H1 (cell line): Measurements from ENCODE around the gene EAPP. TPM values are rescaled to one million over a fixed set of nuclear protein-coding genes. Genes with fewer than 3 reads are reported as not detected.

Source experiments
- CTCF ChIA-PET: fragments of 300-600 bp; sonication (Branson Sonifier 250); formaldehyde crosslinking; loops from one replicate; lab custom pipeline; 2021; ENCODE audit not compliant: partially characterized antibody; lab: Charles Lee
- POLR2A ChIA-PET: fragments of 300-600 bp; sonication (Branson Sonifier 250); formaldehyde crosslinking; loops from one replicate; lab custom pipeline; 2021; ENCODE audit warnings: inconsistent platforms; ENCODE audit not compliant: partially characterized antibody; lab: Charles Lee
- DNase-seq, 2 experiments: peaks; one replicate each; pipeline versions ENCODE4 v3.0.0 to v3.0.0-alpha.2; 2010 to 2022; ENCODE audit warnings: low spot score in 2 of 2, low read depth in 1 of 2, mixed read lengths in 1 of 2
- FAIRE-seq: peaks from 2 replicates; lab custom pipeline; 2011; peaks lifted over from hg19 to GRCh38; lab: Jason Lieb, UNC
- H2AFZ ChIP-seq: 2 replicates; pipeline ENCODE4 v1.8.1; 2012; ENCODE audit warnings: low read length, inconsistent platforms
- H2AK5ac ChIP-seq: 2 replicates; pipeline ENCODE4 v1.6.1; 2013; ENCODE audit warnings: low read depth, low read length
- H2BK120ac ChIP-seq: replicated peaks from 2 replicates; pipeline ENCODE3; 2013; ENCODE audit warnings: low read depth, low read length, inconsistent platforms
- H2BK12ac ChIP-seq: 2 replicates; pipeline ENCODE4 v1.6.1; 2013; ENCODE audit warnings: low read depth, low read length
- H2BK15ac ChIP-seq: 2 replicates; pipeline ENCODE4 v1.6.1; 2013; ENCODE audit warnings: low read length
- H2BK20ac ChIP-seq: 2 replicates; pipeline ENCODE4 v1.6.1; 2013; ENCODE audit warnings: low read length
- H2BK5ac ChIP-seq: 2 replicates; pipeline ENCODE4 v1.6.1; 2013; ENCODE audit warnings: low read depth, low read length
- H3K14ac ChIP-seq: 2 replicates; pipeline ENCODE4 v1.6.1; 2013; ENCODE audit warnings: inconsistent platforms; ENCODE audit not compliant: insufficient read length
- H3K18ac ChIP-seq: 2 replicates; pipeline ENCODE4 v1.6.1; 2013; ENCODE audit warnings: low read length; ENCODE audit errors: extremely low read depth
- H3K23ac ChIP-seq: 2 replicates; pipeline ENCODE4 v1.6.1; 2013; ENCODE audit warnings: inconsistent platforms; ENCODE audit not compliant: insufficient read length
- H3K23me2 ChIP-seq: 2 replicates; pipeline ENCODE4 v1.6.1; 2013; ENCODE audit warnings: low read depth, low read length
- H3K27ac ChIP-seq: 2 replicates; pipeline ENCODE4 v1.6.1; 2011; ENCODE audit warnings: low read depth, low read length, inconsistent platforms
- H3K27me3 ChIP-seq, 4 experiments: replicated peaks in 1 of 4; 1 replicate in 1 of 4; 2 replicates in 3 of 4; pipeline versions ENCODE4 v1.6.1 to v1.8.1; 2011 to 2013; ENCODE audit warnings: low read length in 3 of 4, mild to moderate bottlenecking in 3 of 4, inconsistent platforms in 2 of 4, mixed read lengths in 2 of 4, moderate library complexity in 1 of 4; ENCODE audit not compliant: control insufficient read depth in 3 of 4, insufficient read depth in 3 of 4; ENCODE audit errors: extremely low read depth in 1 of 4
- H3K36me3 ChIP-seq, 4 experiments: 2 replicates each; pipeline versions ENCODE4 v1.6.1 to v1.8.1; 2011 to 2013; ENCODE audit warnings: mild to moderate bottlenecking in 4 of 4, low read length in 3 of 4, moderate library complexity in 2 of 4, control low read depth in 1 of 4, inconsistent platforms in 1 of 4; ENCODE audit not compliant: insufficient read depth in 4 of 4, control insufficient read depth in 2 of 4
- H3K4ac ChIP-seq: replicated peaks from 2 replicates; pipeline ENCODE3; 2013; ENCODE audit warnings: low read length, low read depth, mixed read lengths, inconsistent platforms; ENCODE audit not compliant: insufficient read length
- H3K4me1 ChIP-seq, 4 experiments: replicated peaks in 1 of 4; 1 replicate in 1 of 4; 2 replicates in 3 of 4; pipeline versions ENCODE4 v1.6.1 to v1.8.1; 2011 to 2013; ENCODE audit warnings: low read length in 3 of 4, inconsistent platforms in 2 of 4, mixed read lengths in 1 of 4; ENCODE audit not compliant: insufficient read depth in 4 of 4, control insufficient read depth in 3 of 4
- H3K4me2 ChIP-seq, 2 experiments: 2 replicates each; pipeline versions ENCODE4 v1.6.1 to v1.8.1; 2011 to 2013; ENCODE audit warnings: low read depth in 2 of 2, low read length in 2 of 2, control low read depth in 1 of 2, inconsistent platforms in 1 of 2, mild to moderate bottlenecking in 1 of 2; ENCODE audit not compliant: insufficient read depth in 1 of 2
- H3K4me3 ChIP-seq, 4 experiments: fragments of 200-600, 300-600 bp in 1 of 4; sonication (generic), shearing (Covaris generic), sonication (Bioruptor Twin) in 1 of 4; 2 replicates each; pipeline versions ENCODE4 v1.5.1 to v1.8.1; 2011 to 2016; ENCODE audit warnings: low read length in 4 of 4, low read depth in 3 of 4, control low read depth in 2 of 4, inconsistent platforms in 2 of 4, mild to moderate bottlenecking in 2 of 4, mixed read lengths in 1 of 4, moderate library complexity in 1 of 4; ENCODE audit not compliant: insufficient read depth in 2 of 4; ENCODE audit errors: extremely low read depth in 1 of 4
- H3K56ac ChIP-seq: replicated peaks from 2 replicates; pipeline ENCODE3; 2013; ENCODE audit warnings: low read depth, mild to moderate bottlenecking, mixed read lengths, low read length, inconsistent platforms; ENCODE audit not compliant: insufficient read length
- H3K79me1 ChIP-seq: 2 replicates; pipeline ENCODE4 v1.6.1; 2013; ENCODE audit warnings: low read depth, low read length, control low read depth
- H3K79me2 ChIP-seq, 2 experiments: 2 replicates each; pipeline versions ENCODE4 v1.6.1 to v1.8.1; 2012 to 2013; ENCODE audit warnings: low read length in 2 of 2, mild to moderate bottlenecking in 2 of 2, inconsistent platforms in 1 of 2; ENCODE audit not compliant: insufficient read depth in 2 of 2, control insufficient read depth in 1 of 2
- H3K9ac ChIP-seq, 4 experiments: replicated peaks in 1 of 4; 1 replicate in 1 of 4; 2 replicates in 3 of 4; pipeline versions ENCODE4 v1.6.1 to v1.8.1; 2011 to 2013; ENCODE audit warnings: low read depth in 3 of 4, low read length in 3 of 4, control low read depth in 2 of 4, mild to moderate bottlenecking in 2 of 4, moderate library complexity in 2 of 4, inconsistent platforms in 1 of 4; ENCODE audit errors: extremely low read depth in 1 of 4
- H3K9me3 ChIP-seq, 2 experiments: 2 replicates each; pipeline versions ENCODE4 v1.6.1 to v1.8.1; 2012 to 2013; ENCODE audit warnings: mild to moderate bottlenecking in 2 of 2, moderate library complexity in 2 of 2, control low read depth in 1 of 2, inconsistent platforms in 1 of 2, low read depth in 1 of 2, low read length in 1 of 2, mixed read lengths in 1 of 2; ENCODE audit not compliant: insufficient read depth in 2 of 2
- H4K20me1 ChIP-seq, 2 experiments: replicated peaks in 1 of 2; 2 replicates each; pipeline versions ENCODE3 to v1.8.1; 2011 to 2013; ENCODE audit warnings: inconsistent platforms in 2 of 2, low read length in 2 of 2, mild to moderate bottlenecking in 1 of 2; ENCODE audit not compliant: insufficient read depth in 2 of 2, control insufficient read depth in 1 of 2
- H4K5ac ChIP-seq: 2 replicates; pipeline ENCODE4 v1.6.1; 2013; ENCODE audit warnings: low read length, low read depth, mixed read lengths, inconsistent platforms; ENCODE audit not compliant: insufficient read length
- H4K8ac ChIP-seq: 2 replicates; pipeline ENCODE4 v1.8.0; 2013; ENCODE audit warnings: mild to moderate bottlenecking, moderate library complexity, low read length, inconsistent platforms; ENCODE audit not compliant: insufficient read depth; ENCODE audit errors: extremely low read depth
- H4K91ac ChIP-seq: replicated peaks from 2 replicates; pipeline ENCODE3; 2013; ENCODE audit warnings: low read length, mixed read lengths, inconsistent platforms; ENCODE audit not compliant: insufficient read length
- RFX5 ChIP-seq: IDR thresholded peaks from 2 replicates; pipeline ENCODE4 v1.6.1; 2011; ENCODE audit warnings: low read depth, low read length, improper control_type of control experiment, borderline replicate concordance
- TAF1 ChIP-seq: IDR thresholded peaks from 2 replicates; pipeline ENCODE4 v1.6.1; 2011; ENCODE audit warnings: mild to moderate bottlenecking, low read depth, low read length
- WGBS, 2 experiments: shearing (Covaris generic) in 1 of 2; methylation state at CpG; one replicate each; pipeline versions ENCODE4 v1.1.6 to v1.1.7; 2013 to 2015; ENCODE audit warnings: low lambda C conversion rate in 2 of 2, mixed read lengths in 2 of 2, inconsistent platforms in 1 of 2, low coverage in 1 of 2, missing lambda C conversion rate in 1 of 2; ENCODE audit not compliant: insufficient replicate concordance in 2 of 2, insufficient coverage in 1 of 2, insufficient read length in 1 of 2; ENCODE audit errors: extremely low coverage in 1 of 2, missing lambda C conversion rate in 1 of 2; 5-methylcytosine and 5-hydroxymethylcytosine counted together
- polyA plus RNA-seq, 7 experiments: library from polyadenylated mRNA; depleted of rRNA in 3 of 7; stranded (reverse) in 5 of 7; unstranded in 2 of 7; fragments of >200 nt in 5 of 7; fragments of 200-250 nt in 2 of 7; gene quantifications; 1 replicate in 5 of 7; 2 replicates in 1 of 7; 4 replicates in 1 of 7; pipeline versions ENCODE4 v1.2.1 to v1.2.3, GENCODE V29; 2011 to 2013; ENCODE audit warnings: missing spikeins in 2 of 7, mixed read lengths in 2 of 7
- total RNA-seq: library from RNA; stranded (reverse); fragmentation: NEBNext Ultra II Directional; extraction: Animal tissue kit (Norgen Biotek cat#: 25700); gene quantifications from 2 replicates; pipeline ENCODE4 v1.2.1, GENCODE V29; 2021

Gene EAPP
- total and polyA plus RNA-seq, 2 of the 8 experiments (the other 6 are each of a cell fraction or from before 2014, with no cell fraction given), result 18.3 to 28.7 TPM

DNA sequence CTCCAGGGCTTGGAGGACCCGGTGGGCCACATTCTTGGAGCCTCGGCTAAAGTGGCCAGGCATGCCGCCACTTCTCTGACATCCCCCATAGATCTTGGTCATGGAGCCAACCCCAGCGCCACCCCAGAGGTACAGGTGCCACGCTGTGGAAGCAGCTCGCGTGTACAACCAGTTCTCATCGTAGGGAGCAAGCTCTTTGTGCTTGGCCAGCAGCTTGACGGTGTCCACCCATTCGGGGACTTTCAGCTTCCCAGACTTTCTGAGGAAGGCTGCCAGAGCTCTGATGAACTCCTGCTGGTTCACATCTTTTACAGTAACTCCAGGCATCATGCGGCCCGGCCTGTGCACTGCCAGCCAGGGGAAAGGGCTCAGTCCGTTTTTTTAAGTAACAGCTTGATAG lies 29.3 kb upstream of the EAPP start:
- Histone ChIP-seq H4K8ac (no peak overlapping the region), H2BK5ac (no peak overlapping the region), H3K18ac (no peak overlapping the region), H4K5ac (no peak overlapping the region), H2AK5ac (no peak overlapping the region), H3K4me3 (no peak overlapping the region), H3K27ac (no peak overlapping the region), H3K9me3 (no peaks in the 10 kb centered on the region), H3K27me3 (no peaks in the 10 kb centered on the region), H3K9ac (no peak overlapping the region), H3K4ac (no peak overlapping the region), H2BK15ac (no peak overlapping the region), H2BK12ac (no peak overlapping the region), H4K91ac (no peak overlapping the region), H2BK20ac (no peak overlapping the region), H3K56ac (no peak overlapping the region), H3K14ac (no peak overlapping the region), H3K79me1 (no peaks in the 10 kb centered on the region), H4K20me1 (no peaks in the 10 kb centered on the region), H2AFZ (no peak overlapping the region), H3K36me3 (peaks cover 2 to 31% (median 7%) of the 10 kb centered on the region in 4 experiments; a peak in 7 of 8 replicates), H3K4me1 (no peaks in the 10 kb centered on the region), H3K79me2 (no peaks in the 10 kb centered on the region), H2BK120ac (no peak overlapping the region), H3K23me2 (no peaks in the 10 kb centered on the region), H3K23ac (no peak overlapping the region), H3K4me2 (no peak overlapping the region)
- ChIA-PET POLR2A (no interaction called here), CTCF (interaction anchor here (0.7 kb wide), 1 partner anchor 606 kb away, joined by 3 read pairs; no protein-coding TSS in a partner anchor)
- no peak for DNase-seq
- FAIRE-seq, result no peak
- WGBS, 2 experiments, result 96% methylated on average over 13 of the region's 13 CpGs; no CpG with 5 or more reads in 1 of the 2 experiments
- TF ChIP-seq RFX5 (no peak), TAF1 (no peak)
